Measurements from ENCODE around the gene DMD. TPM values are rescaled to one million over a fixed set of nuclear protein-coding genes. Genes with fewer than 3 reads are reported as not detected.

The DMD gene
- total and polyA plus RNA-seq, 2 of the 8 experiments (the other 6 are each of a cell fraction or from before 2014, with no cell fraction given): 4.8 to 7.4 TPM

GRCh38 chrX:31851761-31852160 is 1359.6 kb downstream of the DMD start (continued):
- TF ChIP-seq CHD7 (IDR thresholded peaks at IDR 0.05; ENCODE audit: insufficient replicate concordance, low read length): no peak

Measured in H1 (cell line).